Measurements from ENCODE around the gene RLIM.
"Not testable (repeated sequence)": the region's sequence is repeated elsewhere in the genome, so short reads cannot be mapped to it uniquely, and the experiment has no call there.

Gene RLIM, protein sequence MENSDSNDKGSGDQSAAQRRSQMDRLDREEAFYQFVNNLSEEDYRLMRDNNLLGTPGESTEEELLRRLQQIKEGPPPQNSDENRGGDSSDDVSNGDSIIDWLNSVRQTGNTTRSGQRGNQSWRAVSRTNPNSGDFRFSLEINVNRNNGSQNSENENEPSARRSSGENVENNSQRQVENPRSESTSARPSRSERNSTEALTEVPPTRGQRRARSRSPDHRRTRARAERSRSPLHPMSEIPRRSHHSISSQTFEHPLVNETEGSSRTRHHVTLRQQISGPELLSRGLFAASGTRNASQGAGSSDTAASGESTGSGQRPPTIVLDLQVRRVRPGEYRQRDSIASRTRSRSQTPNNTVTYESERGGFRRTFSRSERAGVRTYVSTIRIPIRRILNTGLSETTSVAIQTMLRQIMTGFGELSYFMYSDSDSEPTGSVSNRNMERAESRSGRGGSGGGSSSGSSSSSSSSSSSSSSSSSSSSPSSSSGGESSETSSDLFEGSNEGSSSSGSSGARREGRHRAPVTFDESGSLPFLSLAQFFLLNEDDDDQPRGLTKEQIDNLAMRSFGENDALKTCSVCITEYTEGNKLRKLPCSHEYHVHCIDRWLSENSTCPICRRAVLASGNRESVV

DNA sequence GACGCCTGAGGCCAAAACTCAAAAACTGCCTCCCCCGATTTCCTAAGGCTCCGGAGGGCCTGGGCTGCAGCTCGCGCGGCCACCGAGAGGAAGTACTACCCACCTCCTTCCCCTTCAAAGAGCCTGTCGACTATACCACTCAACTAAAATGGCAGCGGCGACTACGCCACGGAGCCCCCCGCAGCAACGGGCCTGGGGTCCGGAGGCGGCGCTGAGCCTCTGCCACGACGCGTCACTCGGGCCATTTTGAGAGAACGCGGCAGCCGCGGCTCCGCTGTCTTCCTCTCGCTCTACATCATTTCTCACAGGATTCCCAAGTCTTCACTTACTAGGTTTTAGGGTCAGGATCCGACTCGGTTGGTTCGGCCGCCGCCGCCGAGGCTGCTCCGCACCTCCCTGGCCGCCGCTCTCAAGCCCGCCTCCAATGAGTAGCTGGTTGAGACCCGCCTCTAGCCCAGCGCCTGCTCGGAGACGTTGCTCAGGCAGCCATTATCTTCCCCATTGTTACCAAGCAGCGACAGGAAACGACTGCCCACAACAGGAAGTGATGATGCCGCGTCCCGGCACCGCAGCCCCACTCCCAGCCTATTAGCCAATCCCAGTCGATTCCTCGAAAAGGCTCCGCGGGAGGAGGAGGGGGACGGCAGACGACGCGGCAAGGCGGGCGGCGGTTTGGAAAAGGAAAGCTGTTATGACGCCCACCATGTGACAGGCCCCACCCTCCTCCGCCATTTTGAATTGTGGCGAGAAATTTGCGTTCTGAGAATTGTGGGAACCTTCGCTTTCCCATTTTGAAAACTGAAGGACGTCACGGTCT is at the start of gene RLIM:
Gene RLIM (minus strand): TSS at position 532 of the 817 bp plus-strand sequence. CDS start 18,647 bp downstream, outside the sequence.
- Mint-ChIP-seq H3K27me3 (no peaks in the 10 kb centered on the region), H3K36me3 (peaks cover 14% of the 10 kb centered on the region), H3K27ac (peak within 1 kb of the TSS; percentile 99), H3K4me1 (peaks cover 22% of the 10 kb centered on the region), H3K9me3 (no peaks in the 10 kb centered on the region), H3K4me3 (peak within 1 kb of the TSS; percentile 99)
- peak; percentile 94 for DNase-seq
- CTCF ChIA-PET, result interaction anchor here (0.9 kb wide), 1 partner anchor 11 kb away, joined by 3 read pairs; no protein-coding TSS in a partner anchor

DNA sequence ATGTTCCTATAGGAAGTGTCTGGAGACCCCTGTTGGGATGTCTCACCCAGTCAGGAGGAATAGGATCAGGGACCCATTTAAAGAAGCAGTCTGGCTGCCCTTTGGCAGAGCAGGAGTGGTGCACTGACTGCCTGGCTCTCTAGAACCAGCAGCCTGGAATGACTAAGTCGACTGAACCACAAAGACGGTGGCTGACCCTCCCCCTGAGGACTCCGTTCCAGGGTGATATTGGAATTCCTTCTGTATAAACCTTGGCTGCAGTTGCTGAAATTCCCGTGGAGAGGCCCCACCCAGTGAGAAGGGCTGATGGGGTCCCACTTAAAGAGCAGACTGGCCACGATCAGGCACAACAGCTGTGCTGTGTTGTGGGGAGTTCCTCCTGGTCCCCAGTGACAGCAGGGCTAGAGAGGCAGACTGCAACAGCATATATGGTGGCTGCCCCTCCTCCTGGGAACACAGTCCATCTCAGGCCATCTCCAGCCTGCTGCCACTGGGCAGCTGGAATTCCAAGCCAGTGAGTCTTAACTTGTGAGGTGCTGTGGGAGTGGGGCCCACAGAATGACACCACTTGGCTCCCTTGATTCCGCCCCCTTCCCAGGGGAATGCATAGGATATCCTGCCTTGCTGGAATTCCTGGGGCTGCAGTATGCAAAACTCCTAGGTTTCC is 41.8 kb upstream of the RLIM start:
- Mint-ChIP-seq H3K4me1 (no peaks in the 10 kb centered on the region), H3K9me3 (no peaks in the 10 kb centered on the region), H3K36me3 (no peaks in the 10 kb centered on the region), H3K27me3 (no peaks in the 10 kb centered on the region), H3K4me3 (no peak overlapping the region), H3K27ac (no peak overlapping the region)
- CTCF ChIA-PET, result no interaction called here
- DNase-seq, result no peak

DNA sequence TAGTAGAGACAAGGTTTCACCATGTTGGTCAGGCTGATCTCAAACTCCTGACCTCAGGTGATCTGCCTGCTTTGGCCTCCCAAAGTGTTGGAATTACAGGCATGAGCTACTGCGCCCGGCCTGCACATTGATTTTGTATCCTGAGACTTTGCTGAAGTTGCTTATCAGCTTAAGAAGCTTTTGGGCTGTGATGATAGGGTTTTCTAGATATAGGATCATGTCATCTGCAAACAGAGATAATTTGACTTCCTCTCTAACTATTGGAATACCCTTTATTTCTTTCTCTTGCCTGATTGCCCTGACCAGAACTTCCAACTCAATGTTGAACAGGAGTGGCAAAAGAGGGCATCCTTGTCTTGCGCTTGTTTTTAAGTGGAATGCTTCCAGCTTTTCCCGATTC is 40.5 kb upstream of the RLIM start:
- H3K4me1 Mint-ChIP-seq, H3K27ac Mint-ChIP-seq, H3K4me3 Mint-ChIP-seq, DNase-seq, CTCF ChIA-PET, H3K9me3 Mint-ChIP-seq, H3K27me3 Mint-ChIP-seq, H3K36me3 Mint-ChIP-seq: not testable (repeated sequence)

DNA sequence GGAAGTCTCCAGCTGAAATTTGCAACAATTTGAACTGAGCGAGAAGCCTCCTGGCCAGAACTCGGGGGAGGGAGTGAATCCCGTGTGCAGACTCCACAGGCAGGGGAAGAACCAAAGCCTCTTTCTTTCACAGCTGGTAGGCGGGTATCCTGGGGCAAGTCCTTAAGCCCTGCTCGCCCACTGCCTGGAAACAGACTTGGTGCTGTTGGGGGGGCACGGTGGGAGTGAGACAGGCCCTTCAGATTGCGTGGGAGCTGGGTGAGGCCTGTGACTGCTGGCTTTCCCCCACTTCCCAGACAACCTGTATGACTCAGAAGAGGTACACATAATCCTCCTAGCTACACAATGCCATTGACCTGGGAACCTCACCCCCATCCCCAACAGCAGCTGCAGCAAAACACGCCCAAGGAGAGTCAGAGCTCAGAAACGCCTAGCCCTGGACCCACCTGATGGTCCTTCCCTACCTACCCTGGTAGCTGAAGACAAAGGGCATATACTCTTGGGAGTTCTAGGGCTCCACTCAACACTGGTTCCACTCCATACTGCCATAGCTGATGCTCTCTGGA is 22.4 kb upstream of the RLIM start:
- H3K4me3 Mint-ChIP-seq, result no peak overlapping the region
- no peaks in the 10 kb centered on the region for H3K4me1 Mint-ChIP-seq
- no peaks in the 10 kb centered on the region for H3K9me3 Mint-ChIP-seq
- DNase-seq, result no peak
- CTCF ChIA-PET, result no interaction called here
- H3K27me3 Mint-ChIP-seq, result no peaks in the 10 kb centered on the region
- H3K36me3 Mint-ChIP-seq, result no peaks in the 10 kb centered on the region
- H3K27ac Mint-ChIP-seq, result no peak overlapping the region

DNA sequence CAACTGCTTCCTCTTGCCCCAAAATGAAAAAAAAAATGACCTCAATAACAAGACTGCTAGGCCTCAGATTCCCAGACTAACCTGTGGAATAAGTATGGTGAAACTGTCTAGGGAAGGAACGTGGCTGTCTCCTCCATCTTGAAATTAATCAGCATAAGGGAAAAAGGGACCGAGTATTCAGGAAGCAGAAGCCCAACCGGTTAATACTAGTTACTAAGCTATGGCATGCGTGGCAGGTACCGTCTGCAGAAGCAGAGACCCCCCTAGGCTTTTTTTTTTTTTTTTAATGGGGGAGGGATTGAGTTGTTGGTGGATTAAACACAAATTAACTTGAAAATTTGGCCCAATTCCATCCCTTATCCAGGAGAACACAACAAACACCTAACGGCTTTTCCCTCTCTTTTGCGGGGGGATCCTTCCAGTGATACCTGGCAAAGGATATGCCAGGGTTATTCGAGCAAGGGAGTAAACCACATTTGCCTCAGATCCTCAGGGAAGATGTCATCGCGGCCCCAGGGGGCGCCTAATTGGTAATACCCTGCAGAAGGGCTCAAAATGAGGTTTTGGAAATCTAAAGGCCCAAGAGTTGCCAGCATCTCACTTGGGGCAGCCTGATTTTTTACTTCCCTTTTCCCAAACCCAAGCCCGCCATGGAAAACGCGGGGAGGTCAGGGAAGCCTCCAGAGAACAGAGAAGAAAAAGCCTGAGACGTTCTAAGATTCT is 893 bp downstream of the RLIM start:
- CTCF ChIA-PET, result no interaction called here
- DNase-seq, result no peak
- H3K9me3 Mint-ChIP-seq, result no peaks in the 10 kb centered on the region
- no peaks in the 10 kb centered on the region for H3K27me3 Mint-ChIP-seq
- peak overlapping the region; percentile 99 for H3K4me3 Mint-ChIP-seq
- H3K36me3 Mint-ChIP-seq, result peaks cover 16% of the 10 kb centered on the region
- H3K4me1 Mint-ChIP-seq, result peaks cover 22% of the 10 kb centered on the region
- peak overlapping the region; percentile 99 for H3K27ac Mint-ChIP-seq

DNA sequence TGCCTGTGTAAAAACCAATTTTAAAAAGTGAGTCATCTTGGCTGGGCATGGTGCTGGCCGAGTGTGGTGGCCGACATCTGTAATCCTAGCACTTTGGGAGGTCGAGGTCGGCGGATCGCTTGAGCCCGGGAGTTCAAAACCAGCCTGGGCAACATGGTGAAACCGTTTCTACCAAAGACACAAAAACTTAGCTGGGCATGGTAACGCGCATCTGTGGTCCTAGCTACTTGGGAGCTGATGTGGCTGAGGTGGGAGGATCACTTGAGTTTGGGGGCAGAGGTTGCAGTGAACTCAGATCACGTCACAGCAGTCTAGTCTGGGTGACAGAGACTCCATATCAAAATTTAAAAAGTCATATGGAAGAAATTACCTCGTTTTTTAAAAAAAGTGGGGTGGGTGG is 7.6 kb downstream of the RLIM start:
- no peaks in the 10 kb centered on the region for H3K9me3 Mint-ChIP-seq
- H3K27ac Mint-ChIP-seq, result no peak overlapping the region
- peaks cover 22% of the 10 kb centered on the region for H3K4me1 Mint-ChIP-seq
- H3K27me3 Mint-ChIP-seq, result no peaks in the 10 kb centered on the region
- no peak overlapping the region for H3K4me3 Mint-ChIP-seq
- CTCF ChIA-PET, result no interaction called here
- no peak for DNase-seq
- H3K36me3 Mint-ChIP-seq, result peaks cover 31% of the 10 kb centered on the region

DNA sequence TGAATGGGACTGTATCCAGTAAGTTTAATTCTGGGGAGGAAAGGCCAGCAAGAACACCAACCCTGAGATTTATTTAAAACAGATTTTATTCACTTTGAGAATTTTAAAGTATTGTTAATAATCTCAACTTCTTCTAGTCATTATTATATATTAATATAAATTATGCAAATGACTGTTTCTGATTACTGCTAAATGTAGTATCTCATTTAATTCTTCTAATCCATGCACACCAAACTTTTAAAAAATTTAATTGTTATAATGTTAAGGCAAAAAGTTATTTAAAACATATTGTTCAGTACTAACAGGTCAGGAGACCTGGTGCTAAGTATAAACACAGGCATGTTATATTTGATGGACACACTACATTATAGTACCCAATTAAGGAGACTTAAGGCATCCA is 8.1 kb downstream of the RLIM start:
- no peak overlapping the region for H3K4me3 Mint-ChIP-seq
- H3K4me1 Mint-ChIP-seq, result peaks cover 21% of the 10 kb centered on the region
- H3K27ac Mint-ChIP-seq, result no peak overlapping the region
- CTCF ChIA-PET, result no interaction called here
- H3K9me3 Mint-ChIP-seq, result no peaks in the 10 kb centered on the region
- peaks cover 32% of the 10 kb centered on the region for H3K36me3 Mint-ChIP-seq
- H3K27me3 Mint-ChIP-seq, result no peaks in the 10 kb centered on the region
- DNase-seq, result no peak

DNA sequence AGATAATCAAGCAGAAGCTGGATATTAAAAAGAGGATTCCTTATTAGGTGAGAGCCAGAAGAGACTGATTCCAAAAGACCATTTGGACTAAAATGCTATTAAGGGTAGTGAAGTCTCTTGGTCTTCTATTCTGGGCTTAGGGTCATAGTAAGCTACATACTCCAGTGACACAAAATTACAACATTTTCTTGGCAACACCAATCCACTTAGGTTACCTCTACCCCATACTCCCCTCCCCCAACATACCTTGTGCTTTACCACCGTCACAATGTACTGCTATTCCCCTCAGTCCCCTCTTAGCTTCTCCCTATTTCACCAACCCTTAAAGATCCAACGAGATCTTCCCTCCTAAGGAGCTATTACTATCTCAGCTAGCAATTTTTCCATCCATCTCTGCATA is 11.4 kb downstream of the RLIM start:
- Mint-ChIP-seq H3K4me3 (no peak overlapping the region), H3K27me3 (no peaks in the 10 kb centered on the region), H3K9me3 (no peaks in the 10 kb centered on the region), H3K4me1 (peaks cover 22% of the 10 kb centered on the region), H3K36me3 (peaks cover 29% of the 10 kb centered on the region), H3K27ac (no peak overlapping the region)
- DNase-seq, result no peak
- CTCF ChIA-PET, result interaction anchor here (1.5 kb wide), 1 partner anchor 12 kb away, joined by 3 read pairs; the partner anchor contains the start of gene RLIM

DNA sequence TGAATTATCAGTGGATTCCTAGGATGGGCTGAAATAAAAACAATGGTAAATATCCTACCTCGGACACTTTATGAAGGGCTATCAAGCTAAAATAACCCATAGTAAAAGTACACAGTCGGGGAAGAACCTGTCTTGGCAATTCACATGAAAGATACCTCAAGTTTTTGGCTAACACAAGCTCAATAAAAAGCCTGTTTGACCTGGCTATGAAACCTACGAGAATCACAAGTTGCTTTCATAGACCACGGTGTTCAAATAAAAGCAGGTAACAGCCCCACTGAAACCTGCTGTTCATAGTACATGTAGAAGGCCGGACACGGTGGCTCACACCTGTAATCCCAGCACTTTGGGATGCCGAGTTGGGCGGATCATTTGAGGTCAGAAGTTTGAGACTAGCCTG is 12.3 kb downstream of the RLIM start:
- Mint-ChIP-seq H3K4me3 (no peak overlapping the region), H3K36me3 (peaks cover 27% of the 10 kb centered on the region), H3K27me3 (no peaks in the 10 kb centered on the region), H3K27ac (no peak overlapping the region), H3K4me1 (peaks cover 22% of the 10 kb centered on the region), H3K9me3 (no peaks in the 10 kb centered on the region)
- DNase-seq, result no peak
- CTCF ChIA-PET, result no interaction called here

DNA sequence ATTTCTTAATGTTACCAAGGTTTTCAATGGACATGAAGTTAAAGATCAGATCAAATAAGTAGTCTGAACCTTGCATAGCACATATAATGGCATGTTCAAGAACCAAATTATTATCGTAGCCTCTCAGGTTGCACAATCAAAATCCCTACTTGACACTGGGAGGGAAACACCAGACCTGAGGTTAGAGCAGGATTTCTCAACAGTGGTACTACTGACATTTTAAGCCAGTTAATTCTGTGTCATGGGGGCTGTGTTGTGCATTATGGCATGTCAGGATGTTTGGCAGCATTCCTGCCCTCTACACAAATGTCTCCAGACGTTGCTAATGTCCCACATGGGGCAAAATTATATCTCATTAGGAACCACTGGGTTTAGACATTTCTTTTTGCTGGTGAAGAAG is 20.8 kb downstream of the RLIM start:
- DNase-seq, result no peak
- H3K27me3 Mint-ChIP-seq, result no peaks in the 10 kb centered on the region
- no peak overlapping the region for H3K4me3 Mint-ChIP-seq
- CTCF ChIA-PET, result no interaction called here
- H3K4me1 Mint-ChIP-seq, result no peaks in the 10 kb centered on the region
- no peak overlapping the region for H3K27ac Mint-ChIP-seq
- peaks cover 26% of the 10 kb centered on the region for H3K36me3 Mint-ChIP-seq
- H3K9me3 Mint-ChIP-seq, result no peaks in the 10 kb centered on the region

DNA sequence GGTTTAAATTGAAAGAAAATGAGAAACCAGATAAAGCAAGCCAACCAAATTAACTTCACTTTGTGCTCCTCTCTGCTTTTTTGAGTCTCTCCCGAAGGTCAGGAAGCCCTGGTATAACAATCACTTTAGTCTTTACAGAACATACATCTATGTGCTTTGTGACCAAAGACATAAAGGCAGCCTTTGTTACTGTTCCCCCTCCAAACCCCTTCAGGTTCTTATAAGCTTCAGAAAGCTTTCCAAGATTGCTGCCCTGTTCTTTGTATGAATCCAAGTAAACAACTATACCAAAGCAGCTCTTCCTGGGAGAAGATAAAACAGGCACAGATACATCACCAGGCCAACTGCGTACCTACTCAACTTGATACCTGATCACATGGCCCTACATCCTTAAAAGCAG is 28.7 kb downstream of the RLIM start:
- H3K4me3 Mint-ChIP-seq, result no peak overlapping the region
- H3K27ac Mint-ChIP-seq, result no peak overlapping the region
- CTCF ChIA-PET, result interaction anchor here (0.7 kb wide), 1 partner anchor 203 kb away, joined by 4 read pairs; no protein-coding TSS in a partner anchor
- H3K27me3 Mint-ChIP-seq, result no peaks in the 10 kb centered on the region
- H3K9me3 Mint-ChIP-seq, result no peaks in the 10 kb centered on the region
- no peak for DNase-seq
- H3K36me3 Mint-ChIP-seq, result peaks cover 33% of the 10 kb centered on the region
- H3K4me1 Mint-ChIP-seq, result no peaks in the 10 kb centered on the region

DNA sequence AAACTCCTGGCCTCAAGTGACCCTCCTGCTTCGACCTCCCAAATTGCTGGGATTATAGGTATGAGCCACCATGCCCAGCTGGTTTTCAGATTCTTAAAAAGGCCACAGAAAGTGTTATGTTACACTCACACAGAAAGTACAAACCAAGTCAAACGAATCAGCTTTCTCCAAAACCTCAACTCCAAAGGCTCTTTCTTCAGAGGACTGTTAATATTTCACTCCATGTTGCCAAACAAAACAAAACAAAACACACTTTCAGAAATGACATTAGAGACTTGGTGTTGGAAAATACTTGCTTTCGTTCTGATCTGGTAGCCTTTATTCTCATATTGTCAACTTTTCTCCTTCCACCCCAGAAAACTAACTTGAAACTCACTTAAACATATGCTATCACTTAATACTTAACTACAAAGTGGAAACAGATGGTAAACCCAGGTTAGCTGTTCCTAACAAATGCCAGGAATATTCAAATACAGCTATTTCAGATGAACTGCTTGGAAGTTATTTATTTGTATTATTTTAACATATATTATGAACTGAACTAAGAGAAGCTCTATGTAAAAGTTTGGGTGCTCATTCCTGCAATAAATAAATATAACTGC is 34.7 kb downstream of the RLIM start:
- no peaks in the 10 kb centered on the region for H3K4me1 Mint-ChIP-seq
- CTCF ChIA-PET, result no interaction called here
- no peak overlapping the region for H3K4me3 Mint-ChIP-seq
- DNase-seq, result no peak
- peaks cover 10% of the 10 kb centered on the region for H3K36me3 Mint-ChIP-seq
- no peak overlapping the region for H3K27ac Mint-ChIP-seq
- no peaks in the 10 kb centered on the region for H3K27me3 Mint-ChIP-seq
- H3K9me3 Mint-ChIP-seq, result no peaks in the 10 kb centered on the region

DNA sequence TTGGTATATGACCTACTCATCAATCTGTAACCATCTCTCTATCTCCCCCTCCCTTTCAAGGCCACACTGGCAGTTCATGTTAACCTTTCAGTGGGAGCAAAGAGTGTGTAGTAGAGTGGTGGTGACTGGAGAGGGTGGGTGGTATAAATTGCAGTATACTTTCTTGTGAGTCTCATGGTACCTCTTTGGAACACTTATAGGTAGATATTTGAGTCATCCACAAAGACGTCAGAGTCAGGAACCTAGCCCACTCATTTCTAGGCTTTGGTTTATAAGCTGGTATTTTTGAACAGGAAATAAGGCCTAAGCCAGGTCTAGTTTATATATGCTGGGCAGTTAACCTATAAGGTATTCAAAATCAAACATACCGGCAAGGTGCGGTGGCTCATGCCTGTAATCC is 36.3 kb downstream of the RLIM start:
- H3K27ac Mint-ChIP-seq, result no peak overlapping the region

More for the DNA sequence above, 36.3 kb downstream of the RLIM start:
- DNase-seq, result no peak
- CTCF ChIA-PET, result no interaction called here
- no peaks in the 10 kb centered on the region for H3K9me3 Mint-ChIP-seq
- H3K27me3 Mint-ChIP-seq, result no peaks in the 10 kb centered on the region
- H3K36me3 Mint-ChIP-seq, result peaks cover 9% of the 10 kb centered on the region
- no peak overlapping the region for H3K4me3 Mint-ChIP-seq
- no peaks in the 10 kb centered on the region for H3K4me1 Mint-ChIP-seq
